ENCODE results near the gene AKAP8L. TPM values are rescaled to one million over a fixed set of nuclear protein-coding genes. Genes with fewer than 3 reads are reported as not detected.
A peak's percentile ranks its signal among the peaks of the same experiment; 100 is the strongest.

The AKAP8L gene
- total RNA-seq, 4 donors from 2014 or later: 82.4 to 157 (median 117) TPM

GRCh38 chr19:15394426-15394825, 24.4 kb downstream of the AKAP8L start:
- H3K4me3 ChIP-seq: no peak overlapping the region
- TF ChIP-seq, protein P1, sequence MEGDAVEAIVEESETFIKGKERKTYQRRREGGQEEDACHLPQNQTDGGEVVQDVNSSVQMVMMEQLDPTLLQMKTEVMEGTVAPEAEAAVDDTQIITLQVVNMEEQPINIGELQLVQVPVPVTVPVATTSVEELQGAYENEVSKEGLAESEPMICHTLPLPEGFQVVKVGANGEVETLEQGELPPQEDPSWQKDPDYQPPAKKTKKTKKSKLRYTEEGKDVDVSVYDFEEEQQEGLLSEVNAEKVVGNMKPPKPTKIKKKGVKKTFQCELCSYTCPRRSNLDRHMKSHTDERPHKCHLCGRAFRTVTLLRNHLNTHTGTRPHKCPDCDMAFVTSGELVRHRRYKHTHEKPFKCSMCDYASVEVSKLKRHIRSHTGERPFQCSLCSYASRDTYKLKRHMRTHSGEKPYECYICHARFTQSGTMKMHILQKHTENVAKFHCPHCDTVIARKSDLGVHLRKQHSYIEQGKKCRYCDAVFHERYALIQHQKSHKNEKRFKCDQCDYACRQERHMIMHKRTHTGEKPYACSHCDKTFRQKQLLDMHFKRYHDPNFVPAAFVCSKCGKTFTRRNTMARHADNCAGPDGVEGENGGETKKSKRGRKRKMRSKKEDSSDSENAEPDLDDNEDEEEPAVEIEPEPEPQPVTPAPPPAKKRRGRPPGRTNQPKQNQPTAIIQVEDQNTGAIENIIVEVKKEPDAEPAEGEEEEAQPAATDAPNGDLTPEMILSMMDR (IDR thresholded peaks at IDR 0.05): no peak
- no peak for TF ChIP-seq POLR2A (IDR thresholded peaks at IDR 0.05)
- H3K4me1 ChIP-seq: no peaks in the 10 kb centered on the region
- no peak for DNase-seq
- H3K27ac ChIP-seq: no peak overlapping the region
- H3K9me3 ChIP-seq: no peaks in the 10 kb centered on the region
- no peaks in the 10 kb centered on the region for H3K27me3 ChIP-seq
- intact Hi-C loops (cut with DNase I; ENCODE audit: low total_unique reads): no loop called here
- no peaks in the 10 kb centered on the region for H3K36me3 ChIP-seq

DNA sequence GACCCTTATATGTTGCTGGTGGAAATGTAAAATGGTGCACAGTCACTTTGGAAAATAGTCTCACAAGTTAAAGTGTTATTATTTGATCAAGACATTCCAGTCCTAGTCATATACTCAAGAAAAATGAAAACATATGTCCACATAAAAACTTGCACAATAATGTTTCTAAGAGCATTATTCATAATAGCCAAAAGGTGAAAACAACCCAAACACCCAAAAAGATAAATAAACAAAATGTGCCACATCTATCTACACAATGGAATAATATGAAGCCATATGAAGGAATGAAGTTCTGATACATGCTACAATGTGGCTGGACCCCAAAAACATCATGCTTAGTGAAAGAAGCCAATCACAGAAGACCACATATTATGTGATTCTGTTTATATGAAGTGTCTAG, 24.8 kb downstream of the AKAP8L start:
- no peaks in the 10 kb centered on the region for H3K9me3 ChIP-seq
- no peak overlapping the region for H3K27ac ChIP-seq
- intact Hi-C loops (cut with DNase I; ENCODE audit: low total_unique reads): no loop called here
- no peak for DNase-seq
- H3K27me3 ChIP-seq: no peaks in the 10 kb centered on the region
- H3K4me3 ChIP-seq: no peak overlapping the region
- no peaks in the 10 kb centered on the region for H3K4me1 ChIP-seq
- H3K36me3 ChIP-seq: no peaks in the 10 kb centered on the region
- TF ChIP-seq, protein P1 (IDR thresholded peaks at IDR 0.05): no peak
- no peak for TF ChIP-seq POLR2A (IDR thresholded peaks at IDR 0.05)

- H3K27ac ChIP-seq: no peak overlapping the region
- intact Hi-C loops (cut with DNase I; ENCODE audit: low total_unique reads): no loop called here
Observed at GRCh38 chr19:15390814-15391213, 28.0 kb downstream of the AKAP8L start.

DNA sequence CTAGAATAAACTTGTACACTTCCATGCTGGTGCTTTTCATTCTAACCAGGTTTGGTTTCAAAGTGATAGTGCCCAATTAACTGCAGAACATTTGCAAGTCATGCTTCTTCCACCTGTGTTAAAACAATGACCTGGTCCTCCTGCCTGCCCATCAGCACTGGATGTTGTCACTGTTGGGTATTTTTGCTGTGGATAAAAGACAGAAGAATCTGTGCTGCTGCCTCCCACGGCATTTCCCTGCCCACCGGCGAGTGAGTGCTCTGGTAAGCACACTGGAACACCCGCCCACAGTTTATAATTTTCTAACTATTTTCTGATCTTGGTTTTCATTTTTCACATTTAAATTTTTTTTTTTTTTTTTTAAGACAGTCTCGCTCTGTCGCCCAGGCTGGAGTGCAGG, 36.9 kb downstream of the AKAP8L start:
- no peak overlapping the region for H3K4me3 ChIP-seq
- intact Hi-C loops (cut with DNase I; ENCODE audit: low total_unique reads): no loop called here
- H3K27me3 ChIP-seq: no peaks in the 10 kb centered on the region
- no peaks in the 10 kb centered on the region for H3K9me3 ChIP-seq
- H3K36me3 ChIP-seq: no peaks in the 10 kb centered on the region
- peaks cover 4 to 11% of the 10 kb centered on the region in 2 donors for H3K4me1 ChIP-seq
- TF ChIP-seq POLR2A (IDR thresholded peaks at IDR 0.05): no peak
- TF ChIP-seq, protein P1 (IDR thresholded peaks at IDR 0.05): no peak
- peak overlapping the region in 1 of 2 donors; percentile 21 for H3K27ac ChIP-seq
- DNase-seq: no peak

More at GRCh38 chr19:15390814-15391213, 28.0 kb downstream of the AKAP8L start:
- DNase-seq: no peak
- Histone ChIP-seq H3K36me3 (no peaks in the 10 kb centered on the region), H3K9me3 (no peaks in the 10 kb centered on the region), H3K4me1 (no peaks in the 10 kb centered on the region), H3K4me3 (no peak overlapping the region), H3K27me3 (no peaks in the 10 kb centered on the region)
- TF ChIP-seq, protein P1 (IDR thresholded peaks at IDR 0.05): no peak
- TF ChIP-seq POLR2A (IDR thresholded peaks at IDR 0.05): no peak

DNA sequence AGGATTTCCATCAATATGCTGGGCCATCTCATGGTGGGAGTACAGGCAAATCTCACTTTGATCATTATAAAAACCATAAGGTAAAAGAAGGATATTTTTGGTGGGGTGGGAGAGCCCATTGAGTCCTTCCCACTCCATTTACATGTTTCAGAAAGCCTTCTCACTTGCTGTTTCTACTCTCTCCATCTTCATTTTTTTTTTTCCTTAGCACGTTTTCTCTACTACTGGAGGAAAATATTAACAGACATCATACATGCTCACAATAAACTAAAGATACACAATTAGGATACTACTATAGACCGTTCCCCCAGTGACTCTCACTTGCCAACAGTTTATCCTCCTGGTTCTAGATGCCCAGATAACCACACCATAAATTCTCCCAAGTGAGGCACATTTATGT, 37.4 kb downstream of the AKAP8L start:
- Histone ChIP-seq H3K36me3 (no peaks in the 10 kb centered on the region), H3K27me3 (no peaks in the 10 kb centered on the region), H3K4me1 (peaks cover 4 to 15% of the 10 kb centered on the region in 2 donors), H3K27ac (no peak overlapping the region), H3K9me3 (no peaks in the 10 kb centered on the region), H3K4me3 (no peak overlapping the region)
- intact Hi-C loops (cut with DNase I; ENCODE audit: low total_unique reads): no loop called here
- no peak for DNase-seq
- no peak for TF ChIP-seq POLR2A (IDR thresholded peaks at IDR 0.05)
- TF ChIP-seq, protein P1 (IDR thresholded peaks at IDR 0.05): no peak
